DOHH2 (cell line): ENCODE data around the gene CACNB1.
"Not testable (repeated sequence)": the region's sequence is repeated elsewhere in the genome, so short reads cannot be mapped to it uniquely, and the experiment has no call there.

ENCODE experiments used
- H3F3A ChIP-seq: fragments of 200-600 bp; sonication (generic), shearing (Covaris generic); 2 replicates; pipeline ENCODE4 v1.6.0; 2016; ENCODE audit warnings: antibody characterized with exemption, mild to moderate bottlenecking; ENCODE audit not compliant: control insufficient read depth, insufficient read depth
- H3K27ac ChIP-seq: fragments of 200-600 bp; sonication (generic); 2 replicates; pipeline ENCODE4 v1.5.1; 2014; ENCODE audit warnings: low read depth, mild to moderate bottlenecking, low read length, moderate library complexity
- H3K27me3 ChIP-seq: fragments of 200-600 bp; sonication (generic); 2 replicates; pipeline ENCODE4 v1.6.1; 2014; ENCODE audit warnings: mild to moderate bottlenecking, low read length, mixed read lengths; ENCODE audit not compliant: control insufficient read depth
- H3K36me3 ChIP-seq: fragments of 200-600 bp; sonication (generic); 2 replicates; pipeline ENCODE4 v1.6.1; 2014; ENCODE audit warnings: mild to moderate bottlenecking, low read length, moderate library complexity, mixed read lengths; ENCODE audit not compliant: control insufficient read depth
- H3K4me1 ChIP-seq: fragments of 200-600 bp; sonication (generic); 2 replicates; pipeline ENCODE4 v1.6.1; 2014; ENCODE audit warnings: mild to moderate bottlenecking, low read length, mixed read lengths; ENCODE audit not compliant: control insufficient read depth
- H3K4me2 ChIP-seq: fragments of 200-600 bp; sonication (generic); 2 replicates; pipeline ENCODE4 v1.6.0; 2014; ENCODE audit warnings: mild to moderate bottlenecking, low read length, moderate library complexity
- H3K4me3 ChIP-seq: fragments of 200-600 bp; sonication (generic); 2 replicates; pipeline ENCODE4 v1.5.1; 2014; ENCODE audit warnings: mild to moderate bottlenecking, low read length, mixed read lengths
- H3K79me2 ChIP-seq: fragments of 200-600 bp; sonication (generic); 2 replicates; pipeline ENCODE4 v1.6.1; 2014; ENCODE audit warnings: mild to moderate bottlenecking, low read length, mixed read lengths; ENCODE audit not compliant: control insufficient read depth
- H3K9me2 ChIP-seq: fragments of 200-600 bp; sonication (generic); replicated peaks from 2 replicates; pipeline ENCODE4 v1.6.1; 2014; ENCODE audit warnings: mild to moderate bottlenecking, low read length, mixed read lengths; ENCODE audit not compliant: control insufficient read depth
- H3K9me3 ChIP-seq: fragments of 200-600 bp; sonication (generic); 2 replicates; pipeline ENCODE4 v1.6.1; 2014; ENCODE audit warnings: antibody characterized with exemption, low read length, mixed read lengths; ENCODE audit not compliant: control insufficient read depth, insufficient read depth
- H4K20me1 ChIP-seq: fragments of 200-600 bp; sonication (generic); 2 replicates; pipeline ENCODE4 v1.6.0; 2014; ENCODE audit warnings: low read depth, mild to moderate bottlenecking, antibody characterized with exemption, low read length, moderate library complexity; ENCODE audit not compliant: control insufficient read depth, insufficient read depth
- CTCF ChIP-seq: fragments of 200-600 bp; sonication (generic); IDR thresholded peaks from one replicate; pipeline ENCODE4 v1.5.1; 2014; ENCODE audit warnings: antibody characterized with exemption, mild to moderate bottlenecking, low read depth, low read length; ENCODE audit not compliant: poor library complexity, severe bottlenecking
- EZH2phosphoT487 ChIP-seq: fragments of 200-600 bp; sonication (generic); IDR thresholded peaks from 2 replicates; pipeline ENCODE4 v1.6.1; 2017; ENCODE audit warnings: borderline replicate concordance, mild to moderate bottlenecking, antibody characterized with exemption, low read length, moderate library complexity, mixed read lengths

The CACNB1 gene

DNA sequence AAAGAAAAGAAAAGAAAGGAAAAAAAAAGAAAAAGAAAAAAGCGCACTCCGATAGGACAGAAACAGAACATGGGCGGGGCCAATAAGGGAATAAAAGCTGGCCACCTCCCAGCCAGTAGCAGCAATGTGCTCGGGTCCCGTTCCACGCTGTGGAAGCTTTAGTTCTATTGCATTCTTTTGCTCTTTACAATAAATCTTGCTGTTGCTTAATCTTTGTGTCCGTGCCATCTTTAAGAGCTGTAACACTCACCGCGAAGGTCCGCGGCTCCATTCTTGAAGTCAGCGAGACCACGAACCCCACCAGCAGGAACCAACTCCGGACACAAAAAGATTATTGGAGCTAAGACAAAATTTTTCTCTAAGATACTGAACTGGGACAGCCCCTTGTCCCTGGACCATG lies 28.4 kb downstream of the CACNB1 start:
- Histone ChIP-seq H3K27me3 (peaks cover 6% of the 10 kb centered on the region; the same call in 1 of the 2 replicates), H4K20me1 (no peaks in the 10 kb centered on the region), H3K9me2 (no peaks in the 10 kb centered on the region), H3K9me3 (no peaks in the 10 kb centered on the region), H3K4me3 (no peak overlapping the region), H3K79me2 (no peaks in the 10 kb centered on the region), H3K4me2 (no peak overlapping the region), H3K36me3 (no peaks in the 10 kb centered on the region), H3K4me1 (peaks cover 34% of the 10 kb centered on the region), H3F3A (peaks cover 2% of the 10 kb centered on the region; the same call in 1 of the 2 replicates), H3K27ac (no peak overlapping the region)
- TF ChIP-seq CTCF (no peak), EZH2phosphoT487 (no peak)

DNA sequence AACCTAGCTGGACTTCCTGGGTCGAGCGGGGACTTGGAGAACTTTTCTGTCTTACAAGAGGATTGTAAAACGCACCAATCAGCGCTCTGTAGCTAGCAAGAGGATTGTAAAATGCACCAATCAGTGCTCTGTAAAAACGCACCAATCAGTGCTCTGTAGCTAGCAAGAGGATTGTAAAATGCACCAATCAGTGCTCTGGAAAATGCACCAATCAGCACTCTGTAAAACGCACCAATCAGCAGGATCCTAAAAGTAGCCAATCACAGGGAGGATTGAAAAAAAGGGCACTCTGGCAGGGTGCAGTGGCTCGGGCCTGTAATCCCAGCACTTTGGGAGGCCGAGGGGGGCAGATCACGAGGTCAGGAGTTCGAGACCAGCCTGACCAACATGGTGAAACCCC lies 29.0 kb downstream of the CACNB1 start:
- H3K27me3 ChIP-seq, H3K4me3 ChIP-seq, H3K9me3 ChIP-seq, H3K27ac ChIP-seq, H3K36me3 ChIP-seq, H3K79me2 ChIP-seq, H3F3A ChIP-seq, H4K20me1 ChIP-seq, H3K9me2 ChIP-seq, H3K4me2 ChIP-seq: not testable (repeated sequence)
- H3K4me1 ChIP-seq = peaks cover 33% of the 10 kb centered on the region

- H3K4me3 ChIP-seq = no peak overlapping the region
- no peaks in the 10 kb centered on the region for H3K36me3 ChIP-seq
- peaks cover 24% of the 10 kb centered on the region for H3K4me1 ChIP-seq
- peaks cover 6% of the 10 kb centered on the region; the same call in 1 of the 2 replicates for H3K27me3 ChIP-seq
- H3F3A ChIP-seq = peaks cover 2% of the 10 kb centered on the region; the same call in 1 of the 2 replicates
- no peak overlapping the region for H3K27ac ChIP-seq
- no peak overlapping the region for H3K4me2 ChIP-seq
- H3K9me2 ChIP-seq = no peaks in the 10 kb centered on the region
- H4K20me1 ChIP-seq = no peaks in the 10 kb centered on the region
- TF ChIP-seq CTCF (no peak), EZH2phosphoT487 (no peak)
- H3K79me2 ChIP-seq = no peaks in the 10 kb centered on the region
- H3K9me3 ChIP-seq = no peaks in the 10 kb centered on the region
Measured at GRCh38 chr17:39167476-39167875, 30.0 kb downstream of the CACNB1 start.

- Histone ChIP-seq H3K4me2 (no peak overlapping the region), H3K27me3 (peaks cover 6% of the 10 kb centered on the region; the same call in 1 of the 2 replicates), H3F3A (peaks cover 2% of the 10 kb centered on the region; the same call in 1 of the 2 replicates), H3K36me3 (no peaks in the 10 kb centered on the region), H4K20me1 (no peaks in the 10 kb centered on the region), H3K9me3 (no peaks in the 10 kb centered on the region), H3K4me1 (peaks cover 24% of the 10 kb centered on the region), H3K4me3 (no peak overlapping the region), H3K9me2 (no peaks in the 10 kb centered on the region), H3K27ac (no peak overlapping the region), H3K79me2 (no peaks in the 10 kb centered on the region)
- TF ChIP-seq EZH2phosphoT487 (no peak), CTCF (no peak)
Measured at GRCh38 chr17:39166437-39167335, 30.8 kb downstream of the CACNB1 start.
